ENCODE data around the gene CTSA. TPM values are rescaled to one million over a fixed set of nuclear protein-coding genes. Genes with fewer than 3 reads are reported as not detected.

The CTSA gene
- total and polyA plus RNA-seq, 9 of the 15 experiments (the other 6 are each of a cell fraction or from before 2014, with no cell fraction given): 8.8 to 61.7 (median 28.3) TPM

- no peak overlapping the region for H3K4me3 ChIP-seq
- peak; percentile 55; the same call in 1 of the 2 replicates for TF ChIP-seq RBFOX2 (IDR thresholded peaks at IDR 0.05; ENCODE audit: low read depth, low read length)
- no peak for TF ChIP-seq SMAD2 (IDR thresholded peaks at IDR 0.05; ENCODE audit: low read depth, low read length)
- peak; percentile 64 for TF ChIP-seq POLR2G (IDR thresholded peaks at IDR 0.05; ENCODE audit: low read depth, low read length)
- TF ChIP-seq KDM5B (IDR thresholded peaks at IDR 0.05; ENCODE audit: insufficient replicate concordance, low read depth, low read length): peak; percentile 39
- TF ChIP-seq GATAD2B (IDR thresholded peaks at IDR 0.05; ENCODE audit: borderline replicate concordance): no peak
- in situ Hi-C loops (cut with MboI) (no loop called here), intact Hi-C loops (cut with micrococcal nuclease) (loop anchor here (5.0 to 10.0 kb wide), 2 partner anchors 52 to 89 kb away; partner anchors contain the start of gene SNX21)
- FAIRE-seq (no peak), ATAC-seq (no peak), DNase-seq (ENCODE audit: extremely low read depth in 1 of 4, low spot score in 3 of 4) (no peak)
- H3K36me3 ChIP-seq (ENCODE audit: control insufficient read depth, insufficient read depth, low read length): peaks cover 36% of the 10 kb centered on the region; the same call in 2 of the 3 replicates
- POLR2A ChIA-PET: interaction anchor here (1.0 to 1.2 kb wide), 2 partner anchors 16 to 88 kb away, joined by 3 to 4 read pairs; no protein-coding TSS in a partner anchor
- H3K27me3 ChIP-seq (ENCODE audit: control insufficient read depth in 2 of 2, insufficient read depth in 2 of 2, low read length in 2 of 2): no peaks in the 10 kb centered on the region
- no peak overlapping the region for H2AFZ ChIP-seq (ENCODE audit: low read depth, low read length)
- H3K4me2 ChIP-seq (ENCODE audit: insufficient read depth, low read length): no peak overlapping the region
- H3K9me1 ChIP-seq (ENCODE audit: control insufficient read depth, insufficient read depth, low read length): peaks cover 4% of the 10 kb centered on the region
- no TSS peak for BruUV-seq (replicated peaks)
- no peaks in the 10 kb centered on the region for H4K20me1 ChIP-seq (replicated peaks; ENCODE audit: control insufficient read depth, insufficient read depth, low read length)
- CTCF ChIA-PET (ENCODE audit: low intra/inter-chr PET ratio): interaction anchor here (0.7 kb wide), 1 partner anchor 62 kb away, joined by 3 read pairs; no protein-coding TSS in a partner anchor
- H3K9me3 ChIP-seq (replicated peaks; ENCODE audit: control insufficient read depth, insufficient read depth, low read depth, low read length): no peaks in the 10 kb centered on the region
- 92% methylated on average over 16 of the region's 19 CpGs for WGBS (ENCODE audit: insufficient coverage, low coverage, missing lambda C conversion rate)
- peaks cover 30% of the 10 kb centered on the region for H3K79me2 ChIP-seq (ENCODE audit: control insufficient read depth, insufficient read depth, low read length)
- H3K9ac ChIP-seq (ENCODE audit: insufficient read depth in 1 of 2, low read depth in 2 of 2, low read length in 2 of 2): peak overlapping the region in 1 of 2 experiments; percentile 59; a peak in 1 of 4 replicates
- peaks cover 19 to 44% of the 10 kb centered on the region in 2 experiments for H3K4me1 ChIP-seq (replicated peaks in 1 of 2; ENCODE audit: control insufficient read depth in 2 of 2, insufficient read depth in 2 of 2, low read length in 2 of 2)
- H3K27ac ChIP-seq (ENCODE audit: extremely low read depth, low read depth, low read length): no peak overlapping the region
Measured at GRCh38 chr20:45886590-45887345, 4.4 kb upstream of the CTSA start.

All from K562 (cell line).